ENCODE results near the gene PPM1D.

DNA sequence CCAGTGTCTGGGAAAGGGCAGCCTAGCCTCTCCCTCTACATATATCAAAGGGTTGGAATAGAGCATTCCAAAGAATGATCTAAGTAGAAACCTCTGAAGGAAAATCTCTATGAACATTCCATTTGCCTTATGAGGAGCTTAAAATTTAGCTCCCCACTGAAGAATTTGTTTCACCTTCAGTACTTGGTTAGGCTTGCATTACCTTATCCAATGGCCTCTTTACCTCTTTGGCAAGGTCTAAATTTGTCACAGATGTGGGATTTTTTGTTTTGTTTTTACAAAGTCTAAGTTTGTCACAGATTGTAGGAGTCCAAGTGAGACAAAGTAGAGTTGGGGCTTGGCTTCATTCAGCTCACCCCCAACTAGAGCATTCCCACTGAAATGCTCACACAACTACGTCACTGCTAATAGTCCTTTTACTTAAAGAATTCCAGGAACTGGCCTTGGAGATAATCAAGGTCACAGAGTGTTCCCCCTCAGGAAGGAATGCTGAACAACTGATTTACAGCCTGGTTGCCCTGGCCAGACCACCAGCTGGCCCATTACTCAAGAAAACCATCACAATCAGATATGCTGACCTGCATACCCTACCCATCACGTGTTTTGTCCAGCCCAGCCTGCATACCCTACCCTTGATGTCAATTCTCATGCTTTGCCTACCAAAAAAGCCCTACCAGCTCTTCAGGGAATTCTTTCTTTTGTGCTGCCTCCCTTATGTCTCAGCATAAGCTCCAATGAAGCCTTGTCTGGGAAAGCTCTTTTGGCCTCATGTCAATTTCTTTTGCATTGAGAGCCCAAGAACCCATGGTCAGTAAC lies 26.5 kb upstream of the PPM1D start:
- TF ChIP-seq CTCF (IDR thresholded peaks at IDR 0.05) = no peak
- no peak for TF ChIP-seq POLR2A (IDR thresholded peaks at IDR 0.05)

Data from prostate gland (tissue), 2 donors.